Progenitor cell of endocrine pancreas (in vitro differentiated cells): ENCODE measurements around the gene DAPK1. TPM values are rescaled to one million over a fixed set of nuclear protein-coding genes. Genes with fewer than 3 reads are reported as not detected.

Experiments
- DNase-seq: peaks from one replicate; pipeline ENCODE4 v3.0.0; 2021; ENCODE audit warnings: low spot score; ENCODE audit not compliant: unreplicated experiment
- H3K27ac Mint-ChIP-seq: 2 replicates; pipeline ENCODE4 v1.8.0; 2021; ENCODE audit warnings: mild to moderate bottlenecking, moderate library complexity, mixed read lengths
- H3K27me3 Mint-ChIP-seq: 2 replicates; pipeline ENCODE4 v1.8.0; 2021; ENCODE audit warnings: mixed read lengths
- H3K36me3 Mint-ChIP-seq: 2 replicates; pipeline ENCODE4 v1.8.0; 2022; ENCODE audit warnings: mixed read lengths; ENCODE audit not compliant: insufficient read depth
- H3K4me1 Mint-ChIP-seq: 2 replicates; pipeline ENCODE4 v1.8.0; 2021; ENCODE audit warnings: low read depth, mixed read lengths
- H3K4me3 Mint-ChIP-seq: 2 replicates; pipeline ENCODE4 v1.8.0; 2021; ENCODE audit warnings: low read depth, mild to moderate bottlenecking, moderate library complexity, mixed read lengths
- H3K9me3 Mint-ChIP-seq: 2 replicates; pipeline ENCODE4 v1.8.0; 2021; ENCODE audit warnings: low read depth, mixed read lengths
- total RNA-seq: library from RNA; stranded (reverse); gene quantifications from 2 replicates; pipeline ENCODE4 v1.2.1, GENCODE V29; 2021
- TF ChIP-seq, protein P1 (sequence below): fragments of 200-600 bp; sonication (generic); IDR thresholded peaks from one replicate; pipeline ENCODE4 v1.5.0; 2021; ENCODE audit warnings: antibody characterized with exemption, mild to moderate bottlenecking; ENCODE audit not compliant: unreplicated experiment

DAPK1 gene
- total RNA-seq, 1 donor from 2014 or later: 202 TPM

DNA sequence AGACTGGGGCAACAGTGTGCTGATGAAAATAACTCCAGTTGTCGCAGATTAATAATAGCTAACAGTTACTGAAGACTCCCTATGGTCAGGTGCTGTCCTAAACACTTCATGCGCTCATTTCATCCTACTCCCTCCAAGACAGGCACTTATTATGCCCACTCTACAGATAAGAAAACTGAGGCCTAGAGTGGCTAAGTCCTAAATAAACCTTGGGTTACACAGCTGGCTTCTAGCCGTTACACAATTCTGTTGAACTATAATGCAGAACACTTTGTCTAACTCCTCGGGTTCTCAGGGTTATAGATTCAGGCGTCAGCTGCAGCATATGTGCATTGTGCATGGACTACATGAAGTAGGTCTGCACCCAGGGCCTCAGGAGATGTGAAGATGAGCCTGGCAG is 103.9 kb downstream of the DAPK1 start:
- Mint-ChIP-seq H3K27me3 (no peaks in the 10 kb centered on the region), H3K4me1 (peaks cover 51% of the 10 kb centered on the region), H3K27ac (peak overlapping the region; percentile 2), H3K36me3 (peaks cover 11% of the 10 kb centered on the region), H3K9me3 (no peaks in the 10 kb centered on the region), H3K4me3 (no peak overlapping the region)
- TF ChIP-seq, protein P1, sequence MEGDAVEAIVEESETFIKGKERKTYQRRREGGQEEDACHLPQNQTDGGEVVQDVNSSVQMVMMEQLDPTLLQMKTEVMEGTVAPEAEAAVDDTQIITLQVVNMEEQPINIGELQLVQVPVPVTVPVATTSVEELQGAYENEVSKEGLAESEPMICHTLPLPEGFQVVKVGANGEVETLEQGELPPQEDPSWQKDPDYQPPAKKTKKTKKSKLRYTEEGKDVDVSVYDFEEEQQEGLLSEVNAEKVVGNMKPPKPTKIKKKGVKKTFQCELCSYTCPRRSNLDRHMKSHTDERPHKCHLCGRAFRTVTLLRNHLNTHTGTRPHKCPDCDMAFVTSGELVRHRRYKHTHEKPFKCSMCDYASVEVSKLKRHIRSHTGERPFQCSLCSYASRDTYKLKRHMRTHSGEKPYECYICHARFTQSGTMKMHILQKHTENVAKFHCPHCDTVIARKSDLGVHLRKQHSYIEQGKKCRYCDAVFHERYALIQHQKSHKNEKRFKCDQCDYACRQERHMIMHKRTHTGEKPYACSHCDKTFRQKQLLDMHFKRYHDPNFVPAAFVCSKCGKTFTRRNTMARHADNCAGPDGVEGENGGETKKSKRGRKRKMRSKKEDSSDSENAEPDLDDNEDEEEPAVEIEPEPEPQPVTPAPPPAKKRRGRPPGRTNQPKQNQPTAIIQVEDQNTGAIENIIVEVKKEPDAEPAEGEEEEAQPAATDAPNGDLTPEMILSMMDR: no peak
- DNase-seq: no peak

DNA sequence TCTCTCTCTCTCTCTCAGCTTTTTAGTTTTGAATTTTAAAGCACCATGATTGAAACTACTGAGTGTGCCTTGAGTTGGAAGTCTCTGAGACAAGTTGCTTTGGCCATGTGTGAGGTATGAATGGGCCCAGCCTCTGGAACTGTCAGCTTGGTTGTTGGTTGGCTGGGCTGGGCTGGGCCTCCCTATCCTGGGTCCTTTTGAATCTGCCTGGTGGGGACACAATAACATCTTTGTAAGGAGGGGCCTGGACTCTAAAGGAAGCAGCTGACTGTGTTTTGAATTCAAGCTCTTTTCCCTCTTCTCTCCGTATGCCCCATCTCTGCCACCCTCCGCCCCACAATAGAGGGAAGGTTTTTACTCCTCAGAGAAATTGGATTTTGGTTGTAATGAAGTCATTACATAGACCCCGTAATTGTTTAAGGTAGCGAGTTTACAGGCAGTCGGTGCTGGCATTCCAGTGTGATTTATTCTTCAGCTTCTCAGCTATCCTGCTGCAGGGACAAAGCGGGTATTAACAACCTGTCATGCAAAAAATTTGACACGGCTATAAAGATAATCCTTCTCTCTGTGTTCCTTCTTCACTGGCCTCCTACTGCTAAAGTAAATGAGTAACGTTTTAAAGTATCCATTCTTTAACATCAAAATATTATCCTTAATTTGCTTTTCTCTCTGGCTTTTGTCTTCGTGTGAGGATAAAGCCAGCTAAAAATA is 105.4 kb downstream of the DAPK1 start:
- Mint-ChIP-seq H3K4me1 (peaks cover 43% of the 10 kb centered on the region), H3K27ac (peak overlapping the region; percentile 85), H3K9me3 (no peaks in the 10 kb centered on the region), H3K27me3 (no peaks in the 10 kb centered on the region), H3K4me3 (no peak overlapping the region), H3K36me3 (peaks cover 15% of the 10 kb centered on the region)
- TF ChIP-seq, protein P1: no peak
- DNase-seq: no peak

DNA sequence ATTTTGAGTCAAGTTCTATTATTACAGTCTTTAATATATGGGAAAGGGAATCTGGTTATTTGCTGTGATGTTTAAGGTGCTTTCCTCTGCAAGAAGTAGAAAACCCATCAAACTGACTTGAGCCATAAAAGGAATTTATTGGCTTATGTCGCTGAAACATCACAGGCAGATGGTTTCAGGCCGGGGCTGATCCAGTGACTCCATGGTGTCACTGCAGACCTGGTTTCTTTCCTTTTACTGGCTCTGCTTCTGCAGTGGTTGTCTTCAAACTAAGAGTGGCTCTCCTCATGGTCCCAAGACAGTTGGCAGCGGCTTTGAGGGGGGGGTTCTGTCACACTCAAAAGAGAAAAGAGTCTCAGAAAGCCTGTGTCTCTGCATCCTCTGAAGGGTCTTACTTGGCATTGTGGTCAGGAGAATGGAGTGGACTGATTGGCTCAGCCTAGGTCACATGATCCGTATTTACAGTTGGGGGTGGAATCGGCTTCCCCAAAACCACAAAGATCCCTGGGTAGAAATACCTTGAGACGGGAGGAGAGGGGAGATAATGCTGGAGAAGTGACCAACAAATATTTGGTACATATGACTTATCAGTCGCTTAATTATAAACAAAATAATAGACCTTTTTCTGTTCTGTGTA is 106.3 kb downstream of the DAPK1 start:
- Mint-ChIP-seq H3K9me3 (no peaks in the 10 kb centered on the region), H3K36me3 (peaks cover 16% of the 10 kb centered on the region), H3K27me3 (no peaks in the 10 kb centered on the region), H3K27ac (peak overlapping the region; percentile 88), H3K4me1 (peaks cover 34% of the 10 kb centered on the region), H3K4me3 (no peak overlapping the region)
- TF ChIP-seq, protein P1: no peak
- DNase-seq: no peak

DNA sequence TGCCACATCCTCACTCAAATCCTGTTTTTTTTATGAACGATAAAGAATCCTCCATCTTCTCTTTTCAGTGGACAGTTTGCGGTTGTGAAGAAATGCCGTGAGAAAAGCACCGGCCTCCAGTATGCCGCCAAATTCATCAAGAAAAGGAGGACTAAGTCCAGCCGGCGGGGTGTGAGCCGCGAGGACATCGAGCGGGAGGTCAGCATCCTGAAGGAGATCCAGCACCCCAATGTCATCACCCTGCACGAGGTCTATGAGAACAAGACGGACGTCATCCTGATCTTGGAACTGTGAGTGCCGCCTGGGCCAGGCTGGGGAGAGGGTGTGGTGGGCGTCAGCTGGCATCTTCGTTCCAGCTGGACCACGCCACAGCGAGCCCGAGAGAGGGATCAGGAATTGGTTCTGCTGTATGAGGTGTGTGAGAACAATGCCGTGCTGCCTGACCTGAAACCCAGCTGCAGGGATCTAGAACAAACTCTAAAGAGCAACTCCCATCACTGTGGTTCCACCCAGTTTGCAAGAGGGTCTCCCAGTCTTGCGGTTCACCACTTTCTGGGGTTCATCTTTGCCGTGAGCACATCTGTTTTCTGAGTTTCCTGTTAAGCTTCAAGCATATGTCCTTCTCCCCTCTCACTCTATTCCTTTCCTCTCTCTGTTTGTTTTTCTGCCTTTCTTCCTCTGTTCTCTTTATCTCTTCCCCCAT is 107.4 kb downstream of the DAPK1 start:
- no peak for DNase-seq
- Mint-ChIP-seq H3K36me3 (peaks cover 18% of the 10 kb centered on the region), H3K4me3 (no peak overlapping the region), H3K4me1 (peaks cover 25% of the 10 kb centered on the region), H3K27ac (no peak overlapping the region), H3K9me3 (no peaks in the 10 kb centered on the region), H3K27me3 (no peaks in the 10 kb centered on the region)
- TF ChIP-seq, protein P1: no peak

DNA sequence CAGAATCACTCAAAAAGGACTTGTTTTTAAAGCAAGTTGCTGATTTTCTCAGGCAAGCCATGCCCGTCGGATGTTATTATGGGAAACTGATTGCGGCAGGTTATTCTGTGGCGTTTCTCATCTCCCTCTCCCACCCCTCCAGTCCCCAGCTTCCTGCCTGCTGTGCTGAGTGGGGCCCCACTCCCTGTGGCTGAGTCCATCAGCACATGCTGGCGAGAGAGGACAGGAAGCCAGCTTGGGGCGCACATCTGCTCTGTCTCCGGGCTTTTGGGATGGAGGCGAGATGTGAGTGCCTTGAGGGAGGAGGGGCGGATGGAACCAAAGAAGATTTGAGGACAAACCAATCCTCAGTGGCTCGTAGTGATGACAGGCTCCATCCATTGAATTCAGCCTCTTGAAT is 108.0 kb downstream of the DAPK1 start:
- peaks cover 23% of the 10 kb centered on the region for H3K4me1 Mint-ChIP-seq
- DNase-seq: no peak
- peaks cover 18% of the 10 kb centered on the region for H3K36me3 Mint-ChIP-seq
- H3K27ac Mint-ChIP-seq: no peak overlapping the region
- H3K4me3 Mint-ChIP-seq: no peak overlapping the region
- TF ChIP-seq, protein P1: no peak
- no peaks in the 10 kb centered on the region for H3K27me3 Mint-ChIP-seq
- no peaks in the 10 kb centered on the region for H3K9me3 Mint-ChIP-seq
